HG02623 (cell line): Measurements from ENCODE around the gene GSC.

Experiments
- ATAC-seq: cut with Tn5 transposase; IDR thresholded peaks from one replicate; pipeline ENCODE4 v1.9.1; 2021; ENCODE audit warnings: moderate library complexity; ENCODE audit not compliant: unreplicated experiment

The GSC gene

DNA sequence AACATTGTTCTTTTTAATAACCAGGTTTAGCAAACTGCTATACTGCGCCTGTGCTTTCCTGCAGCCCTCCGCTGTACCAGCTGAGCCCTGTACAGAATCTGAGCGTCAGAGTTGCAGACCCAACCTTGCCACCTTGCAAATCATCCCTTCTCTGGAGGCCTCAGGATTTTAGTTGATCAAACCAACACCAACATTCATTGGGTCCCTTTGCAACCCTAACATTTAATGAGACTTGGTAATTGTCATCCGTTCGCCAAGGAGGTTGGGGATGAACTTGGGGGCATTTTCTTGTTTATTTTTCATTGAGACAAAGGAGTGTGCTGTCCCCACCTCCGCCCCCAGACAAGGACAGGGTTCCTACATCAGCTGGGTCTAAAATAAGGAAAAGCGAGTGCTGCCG lies 2.6 kb upstream of the GSC start:
- ATAC-seq = no peak

- ATAC-seq = no peak
Measured at GRCh38 chr14:94771906-94772490, 2.1 kb upstream of the GSC start.

GRCh38 chr14:94771158-94771905 lies 1.4 kb upstream of the GSC start:
- no peak for ATAC-seq

GRCh38 chr14:94770815-94771157 lies 873 bp upstream of the GSC start:
- ATAC-seq = no peak

GRCh38 chr14:94770251-94770749 lies 387 bp upstream of the GSC start:
- no peak for ATAC-seq

- ATAC-seq = no peak
Measured at GRCh38 chr14:94768521-94769390, 1.2 kb downstream of the GSC start.

DNA sequence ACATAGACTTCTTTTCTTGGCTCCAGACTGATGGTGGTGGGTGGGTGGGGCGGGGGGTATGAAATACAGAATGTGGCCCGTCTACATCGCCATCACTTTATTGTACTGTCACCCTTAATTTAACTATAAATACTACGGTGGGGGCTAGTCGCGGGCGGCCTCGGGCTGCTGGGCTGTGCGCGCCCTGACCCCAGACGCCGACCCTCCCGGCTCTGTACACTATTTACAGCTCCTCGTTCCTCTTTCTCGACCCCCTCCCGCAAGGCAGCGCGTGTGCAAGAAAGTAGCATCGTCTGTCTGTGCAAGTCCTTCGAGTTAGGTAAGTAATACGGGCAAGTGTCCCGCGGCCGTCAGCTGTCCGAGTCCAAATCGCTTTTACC lies 1.8 kb downstream of the GSC start:
- no peak for ATAC-seq

DNA sequence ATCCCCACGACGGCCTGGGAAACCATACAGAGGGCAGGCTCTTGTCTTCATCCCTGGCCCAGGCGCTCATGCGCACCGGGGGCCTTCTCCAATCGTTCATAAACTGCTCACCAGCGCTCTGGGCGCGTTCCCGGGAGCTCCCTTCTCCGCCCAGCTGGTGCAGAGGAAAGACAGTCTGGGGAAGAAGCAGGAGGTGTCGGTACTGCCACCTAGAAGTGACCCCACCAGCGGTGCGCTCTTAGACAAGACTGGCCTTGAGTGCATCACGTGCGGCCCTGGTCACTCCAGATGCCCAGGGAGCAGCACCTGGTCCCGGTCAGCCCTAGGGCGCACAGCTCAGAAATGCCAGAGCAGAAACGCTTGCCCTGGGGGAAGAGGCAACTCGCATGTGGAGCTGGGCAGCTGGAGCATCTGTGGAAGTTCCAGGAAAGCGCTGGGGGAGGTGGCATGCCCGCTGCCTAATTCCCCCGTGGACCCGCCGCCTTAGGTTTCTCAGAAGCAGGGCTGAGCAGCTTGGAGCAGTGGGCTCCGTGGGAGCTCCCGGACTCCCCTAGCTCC lies 2.5 kb downstream of the GSC start:
- ATAC-seq = no peak

DNA sequence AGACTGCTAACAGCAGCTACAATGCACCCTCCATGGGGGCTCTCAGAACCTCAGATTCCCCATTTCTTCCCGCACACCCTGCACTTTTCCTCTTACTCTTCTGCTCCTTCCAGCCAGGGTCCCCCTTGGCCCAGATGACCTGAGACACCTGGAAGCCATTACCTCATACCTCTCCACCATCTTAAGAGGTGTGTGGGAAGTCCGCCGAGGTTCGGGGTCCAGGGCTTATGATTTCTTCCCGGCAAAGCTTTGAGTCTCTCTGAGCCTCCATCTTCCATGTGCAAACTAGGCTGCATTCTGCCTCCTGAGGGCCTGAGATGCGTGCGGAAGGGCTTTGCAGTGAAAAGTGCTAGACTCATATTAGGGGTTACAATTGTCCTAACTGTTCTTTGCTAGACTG lies 5.3 kb downstream of the GSC start:
- no peak for ATAC-seq

DNA sequence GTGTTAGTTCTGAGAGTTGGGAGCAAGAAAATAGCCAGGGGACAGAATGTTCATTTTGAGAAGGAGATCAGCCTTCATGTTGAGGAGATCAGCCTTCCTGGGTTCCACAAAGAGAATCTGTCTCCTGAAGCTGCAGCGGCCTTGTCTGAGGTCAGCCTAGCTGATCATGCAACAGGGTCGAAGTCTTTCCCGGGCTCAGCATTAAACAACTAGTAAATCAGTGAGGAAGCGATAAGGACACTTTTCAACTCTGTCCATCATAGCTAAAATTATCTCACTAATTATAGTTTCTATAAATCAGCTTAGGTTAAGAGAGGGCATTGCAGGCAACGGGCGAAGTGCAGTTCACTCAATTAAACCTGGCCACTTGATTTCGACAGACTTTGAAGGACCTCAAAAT lies 7.5 kb downstream of the GSC start:
- no peak for ATAC-seq

- ATAC-seq = no peak
Measured at GRCh38 chr14:94761997-94762377, 7.9 kb downstream of the GSC start.

- ATAC-seq = no peak
Measured at GRCh38 chr14:94761348-94761996, 8.4 kb downstream of the GSC start.

- no peak for ATAC-seq
Measured at GRCh38 chr14:94756310-94756882, 13.5 kb downstream of the GSC start.

- ATAC-seq = no peak
Measured at GRCh38 chr14:94754391-94754942, 15.4 kb downstream of the GSC start.

- no peak for ATAC-seq
Measured at GRCh38 chr14:94752591-94753436, 17.1 kb downstream of the GSC start.

DNA sequence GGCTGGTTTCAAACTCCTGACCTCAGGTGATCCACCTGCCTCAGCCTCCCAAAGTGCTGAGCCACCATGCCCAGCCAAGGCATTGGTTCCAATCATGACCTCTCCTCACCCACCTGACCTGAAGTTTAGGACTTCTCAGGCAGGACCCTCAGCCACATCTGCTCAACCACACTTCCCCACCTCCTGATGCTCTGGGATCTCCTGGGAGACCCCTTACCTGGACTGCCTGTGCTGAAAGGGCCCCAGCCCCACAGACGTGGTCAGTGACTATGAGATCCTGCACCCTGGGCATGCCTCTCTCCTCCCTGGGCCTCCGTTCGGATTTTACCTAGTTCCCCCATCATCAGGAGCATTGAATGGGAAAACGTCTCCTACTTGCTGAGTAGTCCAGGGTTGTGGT lies 18.0 kb downstream of the GSC start:
- no peak for ATAC-seq

DNA sequence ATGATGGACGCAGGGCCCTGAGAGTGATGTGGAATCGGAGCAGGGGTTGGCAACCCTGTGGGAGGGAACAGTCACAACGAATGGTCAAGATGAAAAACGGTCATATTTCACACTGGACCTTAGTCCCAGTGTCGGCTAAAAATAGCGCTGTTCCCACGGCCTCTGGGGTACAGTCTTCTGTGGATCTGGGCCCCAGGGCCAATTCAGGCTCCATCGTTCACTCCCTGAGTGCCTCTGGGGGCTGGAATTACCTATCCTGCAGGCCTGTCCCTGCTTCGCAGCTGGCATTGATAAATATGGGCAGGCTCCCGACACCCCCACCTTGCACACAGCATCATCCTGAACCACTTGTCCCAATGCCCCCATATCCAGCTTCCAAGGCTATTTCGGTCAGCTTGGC lies 18.6 kb downstream of the GSC start:
- ATAC-seq = no peak

DNA sequence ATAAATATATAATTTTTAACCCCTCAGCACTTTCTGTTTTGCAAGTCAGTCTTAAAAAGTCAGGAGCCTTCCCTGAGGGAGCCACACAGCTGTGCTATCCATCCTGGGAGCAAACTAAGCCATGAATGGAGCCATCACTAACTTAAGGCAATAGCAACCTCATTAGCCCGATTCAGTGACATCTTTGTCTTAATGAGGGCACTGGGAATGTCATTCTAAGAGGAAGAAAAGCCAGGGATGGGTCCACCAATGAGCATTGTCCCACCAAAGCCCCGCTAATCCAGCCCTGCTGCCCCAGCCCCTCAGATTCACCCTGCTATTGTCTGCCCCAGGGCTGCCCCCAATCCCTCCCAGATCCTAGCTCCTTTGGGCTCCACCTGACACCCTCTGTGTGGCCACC lies 19.5 kb downstream of the GSC start:
- ATAC-seq = no peak

GRCh38 chr14:94748667-94749347 lies 21.1 kb downstream of the GSC start:
- ATAC-seq = no peak
